Muscle of arm (tissue), 12 donors: Measurements from ENCODE around the gene MTFP1. TPM values are rescaled to one million over a fixed set of nuclear protein-coding genes. Genes with fewer than 3 reads are reported as not detected.
"Not testable (repeated sequence)": the region's sequence is repeated elsewhere in the genome, so short reads cannot be mapped to it uniquely, and the experiment has no call there.

ENCODE experiments used
- DNase-seq: peaks from one replicate; pipeline ENCODE4 v3.0.0-alpha.2; 2013
- polyA plus RNA-seq, 12 donors: library from polyadenylated mRNA; unstranded; fragments of 120-200 nt; gene quantifications; one replicate each; pipeline ENCODE4 v1.2.1, GENCODE V29; 2013; ENCODE audit not compliant: insufficient read length in 12 of 12

The MTFP1 gene
- polyA plus RNA-seq, 12 donors: 3.2 to 6.2 (median 5.0) TPM; not detected in 2

DNA sequence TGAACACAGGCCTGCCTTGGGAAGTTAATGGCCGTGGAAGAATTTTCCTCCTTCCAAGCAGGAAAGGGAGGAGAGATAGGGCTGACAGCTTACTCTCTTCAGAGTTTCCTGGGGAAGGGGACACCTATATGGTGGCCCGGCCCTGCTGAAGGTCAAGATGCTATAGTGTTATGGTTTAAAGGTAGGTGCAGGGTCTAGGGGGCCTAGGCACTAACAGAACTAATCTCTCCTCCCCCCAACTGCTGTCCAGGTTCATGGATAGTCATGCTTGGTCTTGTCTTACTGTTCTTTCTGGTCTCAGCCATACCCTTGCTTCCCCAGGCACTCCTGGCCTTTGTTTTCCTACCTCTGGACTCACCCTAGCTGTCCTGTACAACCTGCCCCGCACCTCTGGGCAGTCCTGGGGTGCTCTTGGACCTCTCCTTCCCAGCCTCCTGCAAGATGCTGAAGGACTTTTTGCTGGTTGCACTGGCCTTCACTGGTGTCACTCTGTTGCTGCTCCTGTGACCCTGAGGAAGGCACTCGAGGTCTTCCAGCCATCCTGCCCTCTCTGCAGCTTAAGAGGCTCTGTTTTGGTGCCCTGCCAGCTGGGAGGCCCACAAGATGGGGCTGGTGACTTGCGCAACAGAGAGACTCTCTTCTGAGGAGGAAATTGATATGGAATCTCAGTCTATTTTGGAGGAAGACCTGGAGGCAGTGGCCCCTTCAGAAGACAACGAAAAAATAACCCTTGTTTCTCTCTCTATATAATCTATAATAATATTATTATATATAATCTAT is 28.4 kb downstream of the MTFP1 start:
- DNase-seq: no peak

- no peak for DNase-seq
Measured at GRCh38 chr22:30455075-30455840, 29.7 kb downstream of the MTFP1 start.

- no peak for DNase-seq
Measured at GRCh38 chr22:30457981-30458380, 32.4 kb downstream of the MTFP1 start.

GRCh38 chr22:30459181-30460052 is 33.8 kb downstream of the MTFP1 start:
- no peak for DNase-seq

- no peak for DNase-seq
Measured at GRCh38 chr22:30460147-30460546, 34.6 kb downstream of the MTFP1 start.

DNA sequence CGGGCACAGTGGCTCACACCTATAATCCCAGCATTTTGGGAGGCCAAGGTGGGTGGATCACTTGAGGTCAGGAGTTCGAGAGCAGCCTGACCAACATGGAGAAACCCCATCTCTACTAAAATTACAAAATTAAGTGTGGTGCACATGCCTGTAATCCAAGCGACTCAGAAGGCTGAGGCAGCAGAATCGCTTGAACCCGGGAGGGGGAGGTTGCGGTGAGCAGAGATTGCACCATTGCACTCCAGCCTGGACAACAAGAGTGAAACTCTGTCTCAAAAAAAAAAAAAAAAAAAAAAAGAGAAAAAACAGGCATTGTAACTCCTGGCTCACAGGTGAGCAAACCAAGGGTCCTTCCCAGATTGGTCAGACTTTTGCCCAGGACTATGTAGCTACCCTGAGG is 35.0 kb downstream of the MTFP1 start:
- DNase-seq: not testable (repeated sequence)

- no peak for DNase-seq
Measured at GRCh38 chr22:30469165-30469564, 43.6 kb downstream of the MTFP1 start.

DNA sequence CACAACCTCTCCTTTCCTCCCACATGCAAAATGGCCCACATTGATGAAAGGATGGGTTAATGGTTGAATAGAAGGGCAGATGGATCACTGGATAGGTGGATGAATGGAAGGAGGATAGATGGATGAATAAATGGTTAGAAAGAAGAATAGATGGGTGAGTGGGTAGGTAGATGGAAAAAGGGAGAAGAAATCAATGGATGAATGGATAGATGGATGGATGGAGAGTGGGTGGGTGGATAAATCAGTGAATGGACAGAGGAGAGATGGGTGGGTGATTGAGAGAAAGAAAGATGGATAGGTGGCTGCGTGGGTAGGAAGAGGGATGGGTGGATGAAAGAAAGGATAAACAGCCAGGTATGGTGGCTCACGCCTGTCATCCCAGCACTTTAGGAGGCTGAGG is 45.1 kb downstream of the MTFP1 start:
- DNase-seq: no peak

DNA sequence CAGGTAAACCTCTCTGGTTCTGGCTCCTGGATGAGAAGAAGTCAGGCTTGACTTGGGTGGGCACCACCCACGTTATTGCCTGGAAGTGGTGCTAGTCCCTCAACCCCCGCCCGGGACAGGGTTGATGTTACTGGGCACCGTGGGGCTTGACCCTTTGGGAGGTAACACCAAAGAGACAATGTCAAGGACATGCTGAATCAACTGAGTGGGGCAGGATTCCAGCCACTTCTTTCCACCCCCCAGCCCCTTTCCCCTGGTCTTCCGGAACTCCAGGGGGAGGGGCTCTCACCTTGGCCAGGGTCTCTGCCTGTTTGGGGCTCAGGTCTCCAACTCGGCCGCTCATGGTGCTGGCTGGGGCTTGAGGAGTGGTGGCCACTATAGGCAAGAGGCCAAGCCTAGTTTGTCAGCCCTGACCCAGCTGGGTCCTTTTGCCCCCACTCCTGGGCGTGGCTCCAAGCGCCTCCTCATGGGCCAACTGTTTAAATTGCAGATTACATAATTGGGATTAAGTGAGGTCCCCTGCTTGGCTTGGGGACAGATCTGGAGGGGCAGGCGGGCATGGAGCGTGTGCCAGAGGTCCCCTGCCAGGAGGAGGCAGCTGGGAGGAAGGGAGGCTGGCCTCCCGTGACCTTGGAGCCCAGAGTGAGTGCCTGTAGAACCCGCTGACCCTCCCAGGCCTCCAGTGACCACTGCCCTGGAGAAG is 46.2 kb downstream of the MTFP1 start, which contains the start of gene SEC14L3:
SEC14L3 (minus strand) TSS at position 402 of the 703 bp plus-strand sequence; CDS start at position 343, 59 bp downstream.
- no peak for DNase-seq

- DNase-seq: no peak
Measured at GRCh38 chr22:30472994-30473720, 47.6 kb downstream of the MTFP1 start.

GRCh38 chr22:30474121-30474520 is 48.6 kb downstream of the MTFP1 start:
- no peak for DNase-seq

GRCh38 chr22:30474683-30475424 is 49.3 kb downstream of the MTFP1 start:
- no peak for DNase-seq

Other genes with a start within 250 kb of the MTFP1 start
- gene LIF, start 179.0 kb upstream of the MTFP1 start, polyA plus RNA-seq: 1 to 10 TPM in 6 of 12 donors, under 1 TPM in 5, not detected in 1; 0.62 to 9.6 (median 1.0) TPM
- gene OSM, start 158.9 kb upstream of the MTFP1 start, polyA plus RNA-seq: 1 to 10 TPM in 1 of 12 donors, under 1 TPM in 7, not detected in 4; 0.13 to 1.2 (median 0.36) TPM
- 10 to 100 TPM in 1 of 12 donors, 1 to 10 TPM in 10, not detected in 1; 2.5 to 25.7 (median 4.1) TPM for gene CASTOR1, start 136.3 kb upstream of the MTFP1 start, polyA plus RNA-seq
- gene TBC1D10A, start 98.8 kb upstream of the MTFP1 start, polyA plus RNA-seq: 10 to 100 TPM in 2 of 12 donors, 1 to 10 TPM in 9, not detected in 1; 4.6 to 16.9 (median 6.4) TPM
- 100 to 1,000 TPM in 1 of 12 donors, 10 to 100 TPM in 10, not detected in 1; 49.9 to 189 (median 71.6) TPM for gene SF3A1, start 68.9 kb upstream of the MTFP1 start, polyA plus RNA-seq
- 1 to 10 TPM in 8 of 12 donors, under 1 TPM in 2, not detected in 2; 0.69 to 3.5 (median 1.1) TPM for gene CCDC157, start 68.8 kb upstream of the MTFP1 start, polyA plus RNA-seq
- 100 to 1,000 TPM in 1 of 12 donors, 10 to 100 TPM in 8, 1 to 10 TPM in 3; 5.4 to 297 (median 11.3) TPM for gene RNF215, start 38.4 kb upstream of the MTFP1 start, polyA plus RNA-seq
- 1 to 10 TPM in 10 of 12 donors, not detected in 2; 1.1 to 4.3 (median 2.1) TPM for gene SEC14L2, start 28.8 kb upstream of the MTFP1 start, polyA plus RNA-seq
- gene SEC14L3, start 46.2 kb downstream of the MTFP1 start, polyA plus RNA-seq: not detected
- gene SEC14L4, start 79.9 kb downstream of the MTFP1 start, polyA plus RNA-seq: under 1 TPM in 10 of 12 donors, not detected in 2; 0.08 to 0.45 (median 0.15) TPM
- gene SEC14L6, start 121.0 kb downstream of the MTFP1 start, polyA plus RNA-seq: under 1 TPM in 10 of 12 donors, not detected in 2; 0.12 to 0.51 (median 0.29) TPM
- 10 to 100 TPM in 1 of 12 donors, 1 to 10 TPM in 9, not detected in 2; 3.1 to 11.7 (median 5.2) TPM for gene GAL3ST1, start 148.9 kb downstream of the MTFP1 start, polyA plus RNA-seq
- gene PES1, start 166.1 kb downstream of the MTFP1 start, polyA plus RNA-seq: 10 to 100 TPM in 11 of 12 donors, not detected in 1; 40.9 to 58.0 (median 44.8) TPM
- 10 to 100 TPM in 5 of 12 donors, 1 to 10 TPM in 5, not detected in 2; 6.7 to 14.6 (median 10.2) TPM for gene TCN2, start 181.4 kb downstream of the MTFP1 start, polyA plus RNA-seq
- gene SLC35E4, start 210.0 kb downstream of the MTFP1 start, polyA plus RNA-seq: 1 to 10 TPM in 10 of 12 donors, not detected in 2; 1.6 to 4.6 (median 2.1) TPM
- 1 to 10 TPM in 10 of 12 donors, not detected in 2; 3.0 to 7.1 (median 4.0) TPM for gene DUSP18, start 242.1 kb downstream of the MTFP1 start, polyA plus RNA-seq